C4-2B (cell line): ENCODE results near the gene ZNF141.

ENCODE experiments used
- H3K27ac ChIP-seq: fragments of 450-650 bp; 2 replicates; pipeline ENCODE4 v1.5.1; 2017
- CTCF ChIP-seq: fragments of 450-650 bp; conservative IDR thresholded peaks from 2 replicates; pipeline ENCODE4 v1.5.1; 2017; ENCODE audit warnings: mild to moderate bottlenecking
- ZFX ChIP-seq: fragments of 450-650 bp; IDR thresholded peaks from 2 replicates; pipeline ENCODE4 v1.6.1; 2017

Gene ZNF141

GRCh38 chr4:338759-339097 lies 1.1 kb downstream of the ZNF141 start:
- no peak overlapping the region for H3K27ac ChIP-seq
- TF ChIP-seq CTCF = no peak
- TF ChIP-seq ZFX = no peak

GRCh38 chr4:340011-340410 lies 2.4 kb downstream of the ZNF141 start:
- no peak; the same call in 1 of the 2 replicates for TF ChIP-seq CTCF
- TF ChIP-seq ZFX = no peak
- no peak overlapping the region for H3K27ac ChIP-seq

GRCh38 chr4:373062-373839 lies 35.6 kb downstream of the ZNF141 start:
- no peak overlapping the region for H3K27ac ChIP-seq
- no peak for TF ChIP-seq CTCF
- no peak for TF ChIP-seq ZFX

GRCh38 chr4:374298-375160 lies 36.9 kb downstream of the ZNF141 start:
- H3K27ac ChIP-seq = no peak overlapping the region
- TF ChIP-seq CTCF (no peak), ZFX (no peak)

GRCh38 chr4:384311-385010 lies 46.8 kb downstream of the ZNF141 start:
- TF ChIP-seq ZFX (no peak), CTCF (no peak)
- no peak overlapping the region for H3K27ac ChIP-seq

- no peak for TF ChIP-seq CTCF
- no peak for TF ChIP-seq ZFX
- H3K27ac ChIP-seq = no peak overlapping the region
These were observed 48.5 kb downstream of the ZNF141 start for GRCh38 chr4:385934-386707.
